GM12878 (cell line): Measurements from ENCODE around the gene SCGB3A2. TPM values are rescaled to one million over a fixed set of nuclear protein-coding genes. Genes with fewer than 3 reads are reported as not detected.

Experiments used
- ATAC-seq: fragments of 200-7000 bp; cut with Tn5 transposase; 3 replicates; pipeline ENCODE4 v1.9.1; 2020; ENCODE audit warnings: mild to moderate bottlenecking, moderate library complexity
- BruUV-seq: library from RNA; stranded (reverse); fragments of 400-500 nt; replicated peaks from 2 replicates; lab custom pipeline; 2021; lab: Mats Ljungman, UMichigan
- CTCF ChIA-PET: fragments of 300-600 bp; sonication (Branson Sonifier 250); formaldehyde crosslinking; extraction: SDS; loops from one replicate; lab custom pipeline; 2021; ENCODE audit warnings: inconsistent platforms; lab: Yijun Ruan, JAX
- POLR2A ChIA-PET: fragments of 350-600 bp; formaldehyde crosslinking; extraction: SDS; loops from one replicate; lab custom pipeline; 2021; ENCODE audit warnings: inconsistent platforms; lab: Charles Lee
- RAD21 ChIA-PET: fragments of 300-600 bp; sonication (Branson Sonifier 250); formaldehyde crosslinking; loops from one replicate; lab custom pipeline; 2023; ENCODE audit warnings: antibody characterized with exemption; ENCODE audit not compliant: unreplicated experiment; lab: Charles Lee
- SMC1A ChIA-PET: fragments of 300-600 bp; sonication (Branson Sonifier 250); formaldehyde crosslinking; loops from one replicate; lab custom pipeline; 2023; ENCODE audit not compliant: unreplicated experiment, uncharacterized antibody; lab: Charles Lee
- DNase-seq: peaks from one replicate; pipeline ENCODE4 v3.0.0-alpha.2; 2011; ENCODE audit warnings: low read depth, low spot score
- FAIRE-seq: peaks from 3 replicates; lab custom pipeline; 2011; peaks lifted over from hg19 to GRCh38; lab: Jason Lieb, UNC
- H2AFZ ChIP-seq: 2 replicates; pipeline ENCODE4 v1.6.0; 2011; ENCODE audit warnings: low read depth, low read length, control low read depth; ENCODE audit not compliant: control insufficient read depth
- H3K27ac ChIP-seq: 2 replicates; pipeline ENCODE4 v1.5.1; 2011; ENCODE audit warnings: control low read depth; ENCODE audit not compliant: control insufficient read depth, insufficient read depth
- H3K27me3 ChIP-seq, 2 experiments: replicated peaks in 1 of 2; 2 replicates each; pipeline versions ENCODE4 v1.6.0 to v1.6.1; 2011; ENCODE audit warnings: low read length in 1 of 2; ENCODE audit not compliant: control insufficient read depth in 2 of 2, insufficient read depth in 2 of 2
- H3K36me3 ChIP-seq, 2 experiments: 2 replicates each; pipeline ENCODE4 v1.5.1; 2011; ENCODE audit warnings: low read length in 1 of 2; ENCODE audit not compliant: control insufficient read depth in 2 of 2, insufficient read depth in 2 of 2
- H3K4me1 ChIP-seq: 2 replicates; pipeline ENCODE4 v1.6.1; 2011; ENCODE audit warnings: mild to moderate bottlenecking, low read length, moderate library complexity, mixed read lengths; ENCODE audit not compliant: control insufficient read depth, insufficient read depth
- H3K4me2 ChIP-seq: 2 replicates; pipeline ENCODE4 v1.6.0; 2011; ENCODE audit warnings: control low read depth; ENCODE audit not compliant: control insufficient read depth, insufficient read depth
- H3K4me3 ChIP-seq: fragments of 200-600 bp; sonication (generic); 2 replicates; pipeline ENCODE4 v1.5.1; 2016
- H3K79me2 ChIP-seq: 2 replicates; pipeline ENCODE4 v1.6.0; 2011; ENCODE audit warnings: low read length; ENCODE audit not compliant: control insufficient read depth, insufficient read depth
- H3K9ac ChIP-seq: 2 replicates; pipeline ENCODE4 v1.8.0; 2011; ENCODE audit warnings: low read length, control low read depth, mixed read lengths; ENCODE audit not compliant: control insufficient read depth, insufficient read depth
- H3K9me3 ChIP-seq: replicated peaks from 3 replicates; pipeline ENCODE4 v1.5.1; 2011; ENCODE audit warnings: mild to moderate bottlenecking, low read length; ENCODE audit not compliant: control insufficient read depth, insufficient read depth
- H4K20me1 ChIP-seq: 2 replicates; pipeline ENCODE4 v1.6.0; 2011; ENCODE audit not compliant: control insufficient read depth, insufficient read depth
- JUNB ChIP-seq: IDR thresholded peaks from 2 replicates; pipeline ENCODE4 v1.6.1; 2016; ENCODE audit warnings: antibody characterized with exemption, mild to moderate bottlenecking
- KDM1A ChIP-seq: fragments of 200-600 bp; sonication (generic); IDR thresholded peaks from 2 replicates; pipeline ENCODE4 v1.6.1; 2016; ENCODE audit warnings: borderline replicate concordance
- NR2C1 ChIP-seq: fragments of 450-650 bp; IDR thresholded peaks from 2 replicates; pipeline ENCODE4 v1.6.1; 2017; ENCODE audit warnings: antibody characterized with exemption, mild to moderate bottlenecking, moderate library complexity
- NRF1 ChIP-seq: conservative IDR thresholded peaks from 2 replicates; pipeline ENCODE4 v1.6.1; 2011; ENCODE audit warnings: mild to moderate bottlenecking, low read depth, low read length, improper control_type of control experiment
- RB1 ChIP-seq: fragments of 450-650 bp; formaldehyde crosslinking; IDR thresholded peaks from 2 replicates; pipeline ENCODE4 v1.6.1; 2017; ENCODE audit warnings: mild to moderate bottlenecking, borderline replicate concordance
- SIN3A ChIP-seq: IDR thresholded peaks from 2 replicates; pipeline ENCODE4 v1.6.1; 2012; ENCODE audit warnings: low read depth, low read length, improper control_type of control experiment
- ZNF207 ChIP-seq: fragments of 450-650 bp; IDR thresholded peaks from 2 replicates; pipeline ENCODE4 v1.6.1; 2014; ENCODE audit warnings: antibody characterized with exemption, mild to moderate bottlenecking, borderline replicate concordance
- WGBS: methylation state at CpG from one replicate; pipeline ENCODE4 v1.1.6; 2016; ENCODE audit warnings: low lambda C conversion rate; ENCODE audit not compliant: insufficient replicate concordance, insufficient coverage; ENCODE audit errors: missing lambda C conversion rate; 5-methylcytosine and 5-hydroxymethylcytosine counted together
- in situ Hi-C: fragments of 300-500 bp; cut with MboI; formaldehyde crosslinking; loops from 9 replicates; pipeline ENCODE4 v1.14.3; 2018; ENCODE audit warnings: mixed read lengths
- intact Hi-C: fragments of 100-400 bp; cut with micrococcal nuclease; formaldehyde crosslinking; loops from one replicate; pipeline ENCODE4 v1.14.2; 2022; ENCODE audit not compliant: unreplicated experiment
- polyA plus RNA-seq, 11 experiments: library from polyadenylated mRNA; depleted of rRNA in 4 of 11; unstranded in 6 of 11; stranded (reverse) in 5 of 11; fragments of >200 nt; fragmentation: Nextera tagmentation in 4 of 11; fragmentation: Illumina TruSeq in 1 of 11; extraction: Ambion mirVana in 4 of 11; extraction: Trizol in 1 of 11; gene quantifications; 1 replicate in 1 of 11; 2 replicates in 10 of 11; pipeline versions ENCODE4 v1.2.1 to v1.2.3, GENCODE V29; 2011 to 2016; ENCODE audit warnings: inconsistent platforms in 2 of 11, missing spikeins in 2 of 11, low read depth in 1 of 11
- total RNA-seq, 4 experiments: library from RNA; depleted of rRNA in 3 of 4; stranded (reverse); fragments of >200 nt in 3 of 4; fragmentation: Illumina TruSeq in 1 of 4; extraction: Trizol in 1 of 4; gene quantifications; 2 replicates each; pipeline versions ENCODE4 v1.2.1 to v1.2.3, GENCODE V29; 2013 to 2021
- TF ChIP-seq, protein P1 (sequence below): fragments of 450-650 bp; IDR thresholded peaks from 2 replicates; pipeline ENCODE4 v1.6.1; 2017; ENCODE audit warnings: mild to moderate bottlenecking, low read depth, inconsistent platforms; ENCODE audit not compliant: poor library complexity, severe bottlenecking
- TF ChIP-seq, protein P2 (sequence below): IDR thresholded peaks from 2 replicates; pipeline ENCODE4 v1.6.1; 2011; ENCODE audit warnings: borderline replicate concordance, low read depth, mild to moderate bottlenecking, moderate library complexity, low read length; ENCODE audit not compliant: insufficient read depth, poor library complexity, severe bottlenecking
- TF ChIP-seq, protein P3 (sequence below): IDR thresholded peaks from 2 replicates; pipeline ENCODE4 v1.6.1; 2011; ENCODE audit warnings: mild to moderate bottlenecking, low read depth, low read length, moderate library complexity; ENCODE audit not compliant: insufficient replicate concordance

Gene SCGB3A2
- total and polyA plus RNA-seq, 10 of the 15 experiments (the other 5 are each of a cell fraction or from before 2014, with no cell fraction given) = 0.24 TPM; not detected in 9

DNA sequence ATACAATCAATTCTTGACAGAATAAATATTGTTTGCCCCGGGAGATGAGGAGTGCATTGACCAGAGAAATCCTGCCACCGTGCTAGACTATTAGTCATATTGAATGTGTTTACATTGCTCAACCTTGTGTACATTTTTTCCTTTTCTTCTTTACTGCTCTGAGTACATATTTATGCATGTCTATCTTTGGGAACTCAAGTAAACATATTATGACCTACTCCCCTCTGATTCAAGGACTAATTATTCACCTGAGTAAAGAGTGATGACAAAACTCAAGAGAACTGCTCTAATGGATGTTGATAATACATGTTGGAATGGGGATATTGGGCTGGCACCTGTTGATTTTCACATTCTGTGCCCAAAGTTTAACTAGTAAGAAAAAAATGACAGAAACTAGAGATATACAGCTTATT is 43.1 kb upstream of the SCGB3A2 start:
- H2AFZ ChIP-seq = no peak overlapping the region
- H3K9ac ChIP-seq = no peak overlapping the region
- FAIRE-seq (no peak), ATAC-seq (no peak), DNase-seq (no peak)
- RAD21 ChIA-PET = no interaction called here
- CTCF ChIA-PET = no interaction called here
- SMC1A ChIA-PET = no interaction called here
- H3K4me2 ChIP-seq = no peak overlapping the region
- H3K36me3 ChIP-seq = no peaks in the 10 kb centered on the region
- no peak overlapping the region for H3K4me3 ChIP-seq
- BruUV-seq = no TSS peak
- WGBS = 0% methylated on average over 2 of the region's 2 CpGs
- POLR2A ChIA-PET = interaction anchor here (0.7 kb wide), 1 partner anchor 29 kb away, joined by 3 read pairs; no protein-coding TSS in a partner anchor
- no peaks in the 10 kb centered on the region for H3K4me1 ChIP-seq
- in situ Hi-C loops (no loop called here), intact Hi-C loops (no loop called here)
- H3K27me3 ChIP-seq = no peaks in the 10 kb centered on the region; a peak in 1 of 4 replicates
- no peaks in the 10 kb centered on the region for H3K9me3 ChIP-seq
- no peak overlapping the region for H3K27ac ChIP-seq
- H4K20me1 ChIP-seq = no peaks in the 10 kb centered on the region
- TF ChIP-seq KDM1A = no peak
- TF ChIP-seq, protein P1, sequence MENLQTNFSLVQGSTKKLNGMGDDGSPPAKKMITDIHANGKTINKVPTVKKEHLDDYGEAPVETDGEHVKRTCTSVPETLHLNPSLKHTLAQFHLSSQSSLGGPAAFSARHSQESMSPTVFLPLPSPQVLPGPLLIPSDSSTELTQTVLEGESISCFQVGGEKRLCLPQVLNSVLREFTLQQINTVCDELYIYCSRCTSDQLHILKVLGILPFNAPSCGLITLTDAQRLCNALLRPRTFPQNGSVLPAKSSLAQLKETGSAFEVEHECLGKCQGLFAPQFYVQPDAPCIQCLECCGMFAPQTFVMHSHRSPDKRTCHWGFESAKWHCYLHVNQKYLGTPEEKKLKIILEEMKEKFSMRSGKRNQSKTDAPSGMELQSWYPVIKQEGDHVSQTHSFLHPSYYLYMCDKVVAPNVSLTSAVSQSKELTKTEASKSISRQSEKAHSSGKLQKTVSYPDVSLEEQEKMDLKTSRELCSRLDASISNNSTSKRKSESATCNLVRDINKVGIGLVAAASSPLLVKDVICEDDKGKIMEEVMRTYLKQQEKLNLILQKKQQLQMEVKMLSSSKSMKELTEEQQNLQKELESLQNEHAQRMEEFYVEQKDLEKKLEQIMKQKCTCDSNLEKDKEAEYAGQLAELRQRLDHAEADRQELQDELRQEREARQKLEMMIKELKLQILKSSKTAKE = no peak
- TF ChIP-seq NRF1 = no peak
- TF ChIP-seq, all 136 proteins: peak for 0
- H3K79me2 ChIP-seq = no peaks in the 10 kb centered on the region

DNA sequence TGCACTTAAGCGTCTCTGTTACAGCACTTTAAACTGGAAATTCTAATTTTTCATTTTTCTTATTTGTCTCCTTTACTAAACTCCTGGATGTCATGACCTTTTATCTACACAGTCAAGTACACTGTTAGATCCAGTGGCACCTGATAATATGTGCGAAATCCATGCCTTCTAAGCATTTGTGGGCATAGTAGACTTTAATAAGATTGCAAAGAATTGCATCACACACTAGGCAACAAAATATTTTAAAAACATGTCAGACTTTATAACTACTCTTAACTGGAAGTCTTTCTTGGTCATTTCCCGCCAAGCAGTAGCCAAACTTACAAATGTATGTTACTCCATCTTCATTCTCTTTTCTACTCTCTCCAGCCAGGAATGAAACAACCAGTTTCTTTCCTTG is 42.1 kb upstream of the SCGB3A2 start:
- ChIA-PET SMC1A (no interaction called here), CTCF (no interaction called here), POLR2A (interaction anchor here (0.6 kb wide), 1 partner anchor 103 kb away, joined by 4 read pairs; no protein-coding TSS in a partner anchor), RAD21 (no interaction called here)
- Histone ChIP-seq H3K4me3 (no peak overlapping the region), H3K9me3 (no peaks in the 10 kb centered on the region), H3K9ac (no peak overlapping the region), H3K27ac (no peak overlapping the region), H2AFZ (no peak overlapping the region), H3K4me1 (no peaks in the 10 kb centered on the region), H3K27me3 (no peaks in the 10 kb centered on the region; a peak in 1 of 4 replicates), H3K79me2 (no peaks in the 10 kb centered on the region), H3K36me3 (no peaks in the 10 kb centered on the region), H4K20me1 (no peaks in the 10 kb centered on the region), H3K4me2 (no peak overlapping the region)
- in situ Hi-C loops (no loop called here), intact Hi-C loops (no loop called here)
- BruUV-seq = no TSS peak
- no peak for DNase-seq
- no peak for ATAC-seq
- WGBS = 37% methylated on average over 3 of the region's 3 CpGs
- FAIRE-seq = no peak
- TF ChIP-seq, protein P2, sequence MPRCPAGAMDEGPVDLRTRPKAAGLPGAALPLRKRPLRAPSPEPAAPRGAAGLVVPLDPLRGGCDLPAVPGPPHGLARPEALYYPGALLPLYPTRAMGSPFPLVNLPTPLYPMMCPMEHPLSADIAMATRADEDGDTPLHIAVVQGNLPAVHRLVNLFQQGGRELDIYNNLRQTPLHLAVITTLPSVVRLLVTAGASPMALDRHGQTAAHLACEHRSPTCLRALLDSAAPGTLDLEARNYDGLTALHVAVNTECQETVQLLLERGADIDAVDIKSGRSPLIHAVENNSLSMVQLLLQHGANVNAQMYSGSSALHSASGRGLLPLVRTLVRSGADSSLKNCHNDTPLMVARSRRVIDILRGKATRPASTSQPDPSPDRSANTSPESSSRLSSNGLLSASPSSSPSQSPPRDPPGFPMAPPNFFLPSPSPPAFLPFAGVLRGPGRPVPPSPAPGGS = no peak
- TF ChIP-seq RB1 (no peak), JUNB (no peak), ZNF207 (no peak), NR2C1 (no peak), SIN3A (no peak)
- TF ChIP-seq, protein P3, sequence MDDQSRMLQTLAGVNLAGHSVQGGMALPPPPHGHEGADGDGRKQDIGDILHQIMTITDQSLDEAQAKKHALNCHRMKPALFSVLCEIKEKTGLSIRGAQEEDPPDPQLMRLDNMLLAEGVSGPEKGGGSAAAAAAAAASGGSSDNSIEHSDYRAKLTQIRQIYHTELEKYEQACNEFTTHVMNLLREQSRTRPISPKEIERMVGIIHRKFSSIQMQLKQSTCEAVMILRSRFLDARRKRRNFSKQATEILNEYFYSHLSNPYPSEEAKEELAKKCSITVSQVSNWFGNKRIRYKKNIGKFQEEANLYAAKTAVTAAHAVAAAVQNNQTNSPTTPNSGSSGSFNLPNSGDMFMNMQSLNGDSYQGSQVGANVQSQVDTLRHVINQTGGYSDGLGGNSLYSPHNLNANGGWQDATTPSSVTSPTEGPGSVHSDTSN = no peak
